Astrocyte of the spinal cord (primary cell): Measurements from ENCODE around the gene JMJD4.

Source experiments
- DNase-seq: peaks from one replicate; pipeline ENCODE4 v3.0.0; 2011; ENCODE audit warnings: low read depth, low spot score
- H3K4me3 ChIP-seq: 2 replicates; pipeline ENCODE4 v1.5.1; 2011; ENCODE audit warnings: low read depth, mild to moderate bottlenecking, low read length, moderate library complexity
- CTCF ChIP-seq: IDR thresholded peaks from 2 replicates; pipeline ENCODE4 v1.5.1; 2012; ENCODE audit warnings: low read depth, mild to moderate bottlenecking, low read length, inconsistent platforms
- in situ Hi-C: cut with HindIII; loops from 2 replicates; pipeline ENCODE4 v1.10.0; 2017; ENCODE audit warnings: low sequenced_read_pairs

Gene JMJD4

GRCh38 chr1:227732586-227733308 is 2.4 kb downstream of the JMJD4 start:
- in situ Hi-C loops = no loop called here
- no peak for DNase-seq
- H3K4me3 ChIP-seq = no peak overlapping the region
- no peak for TF ChIP-seq CTCF

- no peak for TF ChIP-seq CTCF
- DNase-seq = no peak
- H3K4me3 ChIP-seq = no peak overlapping the region
- in situ Hi-C loops = no loop called here
Observed at GRCh38 chr1:227731696-227732585, 3.2 kb downstream of the JMJD4 start.

- in situ Hi-C loops = no loop called here
- TF ChIP-seq CTCF = no peak
- no peak overlapping the region for H3K4me3 ChIP-seq
- no peak for DNase-seq
Observed at GRCh38 chr1:227731241-227731677, 3.8 kb downstream of the JMJD4 start.

- in situ Hi-C loops = no loop called here
Observed at GRCh38 chr1:227730630-227731151, 4.4 kb downstream of the JMJD4 start.

GRCh38 chr1:227729881-227730629 is 5.0 kb downstream of the JMJD4 start:
- peak; percentile 94 for TF ChIP-seq CTCF
- peak; percentile 63 for DNase-seq
- in situ Hi-C loops = no loop called here
- H3K4me3 ChIP-seq = no peak overlapping the region

More at GRCh38 chr1:227730630-227731151, 4.4 kb downstream of the JMJD4 start:
- H3K4me3 ChIP-seq = no peak overlapping the region
- no peak for DNase-seq
- TF ChIP-seq CTCF = no peak

GRCh38 chr1:227729144-227729880 is 5.8 kb downstream of the JMJD4 start:
- DNase-seq = no peak
- H3K4me3 ChIP-seq = peak overlapping the region; percentile 50
- TF ChIP-seq CTCF = no peak
- in situ Hi-C loops = no loop called here
